ENCODE results near the gene TSPAN9.
A peak's percentile ranks its signal among the peaks of the same experiment; 100 is the strongest.

The TSPAN9 gene

DNA sequence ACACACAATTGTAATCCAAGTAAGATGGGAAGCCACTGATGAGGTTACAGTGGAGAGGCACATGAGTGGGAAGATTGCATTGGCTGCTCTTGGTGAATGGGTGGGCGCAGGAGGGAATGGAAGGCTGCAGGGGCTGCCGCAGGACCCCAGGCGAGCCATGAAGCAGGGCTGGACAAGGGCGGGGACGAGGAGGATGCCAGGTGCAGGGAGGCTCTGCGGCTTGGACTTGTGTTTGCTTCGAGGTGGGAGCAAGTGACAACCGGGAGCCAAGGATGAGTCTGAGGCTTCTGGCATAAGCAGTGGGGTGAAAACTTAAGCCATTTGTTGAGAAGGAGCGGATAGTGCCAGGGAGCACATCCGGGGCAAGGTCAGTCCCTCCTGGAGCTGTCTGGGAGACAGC lies 115.0 kb downstream of the TSPAN9 start:
- DNase-seq: no peak

DNA sequence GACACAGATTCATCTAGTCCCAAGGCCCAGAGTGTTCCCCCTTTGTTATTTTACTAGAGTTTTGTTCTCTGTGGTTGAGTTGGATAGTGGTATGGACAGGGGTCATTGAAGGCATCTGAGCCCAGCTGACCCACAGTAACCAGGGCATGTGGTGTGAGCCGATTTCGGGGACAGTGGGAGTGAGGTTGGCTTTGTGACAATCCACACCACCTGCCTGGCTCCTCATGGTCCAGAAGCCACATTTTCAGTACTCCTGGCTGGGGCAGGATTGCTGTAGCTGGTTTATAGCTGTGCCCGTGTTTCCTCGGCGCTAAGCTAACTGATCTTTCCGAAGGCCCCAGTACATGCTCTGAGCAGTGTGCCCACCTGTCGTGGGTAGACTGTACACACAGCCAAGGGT lies 116.0 kb downstream of the TSPAN9 start:
- DNase-seq: no peak

DNA sequence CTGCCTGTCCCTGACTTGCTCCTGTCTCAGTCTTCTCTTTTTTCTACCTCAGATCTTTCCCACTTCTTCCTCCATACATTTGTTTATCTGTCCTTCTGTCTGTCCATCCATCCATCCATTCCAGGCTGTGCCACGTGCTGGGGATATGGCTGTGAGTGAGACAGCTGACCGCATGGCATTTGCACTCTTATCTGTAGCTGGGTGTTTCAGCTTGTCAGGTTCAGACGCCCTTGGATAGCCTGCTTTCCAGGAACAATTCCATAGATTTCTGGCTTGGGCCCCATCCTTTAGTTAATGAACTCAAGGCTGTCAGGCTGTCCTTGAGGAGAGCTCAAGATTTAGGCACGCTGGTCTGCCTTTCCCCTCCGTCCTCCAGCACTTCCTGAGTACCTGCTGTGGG lies 116.6 kb downstream of the TSPAN9 start:
- no peak for DNase-seq

DNA sequence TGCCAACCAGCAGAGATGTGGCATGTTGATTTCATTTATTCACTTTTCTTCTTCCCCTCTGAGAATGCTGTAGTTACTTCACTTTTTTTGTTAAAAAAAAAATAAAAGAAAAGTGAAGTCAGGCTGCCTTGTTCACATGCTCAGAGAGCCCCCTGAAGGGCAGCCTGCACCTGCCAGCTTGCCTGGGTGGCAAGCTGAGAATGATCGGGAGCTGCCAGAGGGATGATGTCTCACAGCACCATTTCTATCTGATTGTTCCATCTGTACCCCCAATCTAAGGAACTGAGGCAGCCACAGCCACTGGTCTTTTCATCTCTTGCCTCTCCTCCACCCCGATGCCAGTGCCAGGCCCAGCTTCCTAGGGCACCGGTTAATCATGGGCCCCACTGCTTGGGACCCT lies 118.2 kb downstream of the TSPAN9 start:
- DNase-seq: no peak

DNA sequence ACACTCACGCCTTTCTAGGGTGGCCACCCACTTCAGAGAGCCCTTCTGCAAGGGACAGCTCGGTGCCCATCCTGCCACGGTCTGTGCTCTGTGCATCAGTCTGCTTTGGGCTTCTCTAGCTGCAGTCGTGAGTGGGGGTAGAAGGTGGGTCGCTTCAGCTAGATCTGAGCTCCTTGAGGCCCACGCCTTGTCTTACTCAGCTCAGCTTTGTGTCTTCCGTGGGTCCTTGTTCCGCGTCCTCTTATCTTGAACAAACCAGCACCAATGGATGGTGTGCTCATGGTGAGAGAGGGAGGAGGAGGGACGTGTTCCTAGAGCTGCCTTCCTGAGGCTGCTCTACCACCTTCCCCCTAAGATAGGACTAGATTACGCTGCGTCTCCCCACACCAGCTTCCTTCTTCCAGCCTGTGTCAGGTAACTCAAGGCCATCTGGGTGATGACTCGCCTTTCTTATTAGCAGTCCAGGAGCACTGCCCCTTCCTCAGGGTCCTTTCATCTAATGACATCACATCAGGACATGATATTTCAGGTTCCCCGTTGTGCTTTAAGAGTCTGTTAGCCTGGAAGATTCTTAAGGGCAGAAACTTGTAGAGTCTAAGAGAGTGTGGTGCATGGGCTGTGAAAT lies 118.8 kb downstream of the TSPAN9 start:
- no peak for DNase-seq

DNA sequence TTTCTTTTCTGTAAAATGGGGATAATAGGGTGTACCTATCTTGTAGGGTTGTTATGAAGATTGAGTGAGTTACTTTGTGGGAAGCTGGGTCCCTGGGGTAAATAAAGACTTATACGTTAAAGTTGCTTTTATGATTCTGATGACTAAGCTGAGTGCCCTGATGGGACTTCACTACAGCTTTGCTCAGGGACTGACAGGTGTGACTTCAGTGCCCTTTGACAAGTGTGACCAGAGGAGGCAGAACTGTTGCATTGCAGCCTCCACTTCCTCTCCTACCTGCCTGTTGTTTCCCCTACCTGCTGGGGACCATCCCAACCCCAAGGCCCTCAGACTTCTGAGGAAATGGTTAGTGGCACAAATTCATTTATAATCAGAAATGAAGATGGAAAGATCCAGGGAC lies 119.3 kb downstream of the TSPAN9 start:
- no peak for DNase-seq

DNA sequence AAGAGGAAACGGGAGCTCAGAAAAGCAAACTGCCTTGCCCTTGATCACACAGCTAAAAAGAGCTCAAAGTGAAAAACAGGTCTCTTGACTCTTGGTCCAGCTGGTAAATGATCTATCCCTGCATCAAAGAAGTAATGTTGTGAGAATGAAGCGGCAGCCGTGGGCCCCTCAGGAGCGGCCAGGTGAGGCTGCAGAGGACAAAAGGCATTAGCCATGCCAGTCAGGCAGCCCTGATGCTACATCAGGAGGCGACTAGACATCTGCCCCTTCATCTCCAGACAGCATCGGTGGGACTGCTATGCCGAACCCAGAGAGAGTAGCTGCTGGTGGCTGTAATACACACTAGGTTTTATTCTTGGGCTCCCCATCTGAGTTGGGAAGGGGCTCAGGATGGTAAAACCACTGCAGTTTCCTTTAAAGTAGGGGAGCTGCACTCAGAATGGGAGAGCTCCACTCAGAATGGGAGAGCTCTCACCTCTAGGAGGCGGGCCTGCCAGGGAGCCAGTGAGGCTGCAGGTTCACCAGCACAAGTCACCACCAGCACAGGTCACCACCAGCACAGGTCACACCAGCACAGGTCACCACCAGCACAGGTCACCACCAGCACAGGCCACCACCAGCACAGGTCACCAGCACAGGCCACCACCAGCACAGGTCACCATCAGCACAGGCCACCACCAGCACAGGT lies 120.1 kb downstream of the TSPAN9 start:
- DNase-seq: no peak

DNA sequence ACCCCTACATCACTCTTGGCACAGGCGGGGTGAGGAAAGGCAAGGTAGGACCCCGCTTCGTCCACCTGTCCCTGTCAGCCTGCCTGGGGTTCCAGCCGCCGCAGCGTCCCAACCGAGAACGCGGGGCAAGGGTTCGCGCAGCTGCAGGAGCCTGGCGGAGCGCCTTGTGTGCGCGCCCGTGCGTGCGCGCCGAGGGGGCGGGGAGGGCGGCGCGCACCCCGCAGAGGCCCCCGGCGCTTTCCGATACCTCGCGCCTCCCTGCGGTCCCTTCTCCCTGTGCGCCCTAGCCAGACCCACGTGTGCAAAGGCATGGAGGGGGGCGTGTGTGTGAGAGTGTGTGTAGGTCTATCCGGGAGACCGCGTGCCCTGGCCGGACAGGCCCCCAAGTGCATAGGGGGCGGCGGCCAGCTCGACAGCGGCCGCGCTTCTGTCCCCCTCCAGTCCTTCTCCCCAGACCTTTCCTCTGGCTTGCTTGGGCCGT lies 122.4 kb downstream of the TSPAN9 start:
- DNase-seq: no peak

DNA sequence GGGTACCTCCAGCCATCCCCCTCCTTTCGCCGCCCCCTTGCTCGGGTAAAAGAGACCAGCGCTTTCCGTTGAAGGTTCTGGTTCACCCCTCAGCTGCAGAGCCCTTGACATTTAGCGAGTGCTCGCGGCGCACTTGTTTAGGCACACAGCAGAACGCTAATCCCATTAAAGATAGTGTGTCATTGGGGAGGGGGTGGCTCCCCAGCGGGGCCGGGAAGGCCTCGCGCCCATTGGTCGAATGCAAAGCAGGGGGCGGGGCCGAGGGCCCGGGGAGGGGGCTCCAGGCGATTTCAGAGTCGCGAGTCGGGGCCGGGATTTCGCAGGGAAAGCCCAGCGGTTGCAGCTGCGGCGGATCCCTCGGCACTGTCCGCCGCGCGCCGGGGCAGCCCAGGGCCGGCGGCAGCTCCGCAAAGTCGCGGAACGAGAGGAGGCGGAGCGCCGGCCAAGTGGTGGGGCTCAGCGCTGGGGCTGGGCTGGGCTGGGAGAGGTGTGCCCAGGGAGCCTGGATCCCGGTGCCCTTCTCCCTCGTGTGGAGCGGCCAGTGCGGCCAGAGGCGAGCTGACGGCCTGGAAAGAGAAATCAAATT lies 122.9 kb downstream of the TSPAN9 start:
- no peak for DNase-seq

DNA sequence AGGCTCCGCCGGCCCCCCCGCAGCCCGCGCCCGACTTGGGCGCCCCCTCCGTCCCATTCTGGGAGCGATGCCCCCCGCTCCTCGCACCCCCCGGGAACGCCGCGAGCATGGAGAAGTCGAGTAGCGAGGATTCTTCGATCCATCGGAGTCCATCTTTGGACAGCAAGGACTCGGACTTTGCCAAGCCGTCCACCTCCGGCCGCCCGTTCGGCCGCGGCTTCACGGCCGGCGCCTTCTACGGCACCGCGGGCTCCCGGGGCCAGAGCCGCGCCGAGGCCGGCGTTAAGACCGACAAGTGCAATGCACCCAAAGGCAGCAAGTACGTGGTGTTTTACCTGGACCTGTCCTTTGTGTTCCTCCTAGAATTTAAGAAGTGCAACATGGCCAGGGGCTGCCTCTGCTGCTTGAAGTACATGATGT lies 123.6 kb downstream of the TSPAN9 start:
- DNase-seq: no peak

DNA sequence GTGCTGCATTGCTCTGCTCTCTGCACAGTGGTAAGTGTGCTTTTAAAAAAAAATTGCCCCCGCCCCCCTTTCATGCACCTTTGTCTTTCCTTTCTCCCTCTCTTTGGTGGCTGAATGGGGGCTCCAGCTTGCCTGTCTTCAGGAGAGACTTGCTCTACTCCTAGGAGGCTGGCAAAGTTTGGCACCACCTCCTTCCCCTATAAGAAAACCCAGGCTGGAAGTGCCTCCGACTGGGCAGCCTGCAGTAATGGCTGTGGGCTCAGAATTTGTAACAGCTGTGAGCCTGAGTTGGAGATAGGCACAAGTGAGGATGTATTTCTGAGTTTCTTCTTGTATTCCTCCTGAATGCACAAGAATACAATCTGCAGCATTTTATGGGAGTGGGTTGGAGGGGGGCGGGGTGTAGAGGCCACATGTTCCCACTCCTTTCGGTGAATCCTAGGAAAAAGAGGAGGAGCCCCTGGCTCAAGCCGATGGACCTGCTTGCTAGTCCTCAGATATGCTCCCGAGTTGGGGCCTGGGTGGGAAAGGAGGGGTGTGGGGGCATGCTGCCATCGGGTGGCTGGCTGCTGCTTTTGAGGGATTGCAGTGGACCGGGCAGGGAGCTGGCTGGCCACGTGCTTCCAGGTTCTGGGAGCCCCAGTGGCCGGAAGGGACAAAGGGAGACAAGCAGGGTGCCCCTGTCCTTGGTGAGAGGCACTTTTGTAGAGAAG lies 124.3 kb downstream of the TSPAN9 start:
- DNase-seq: no peak

DNA sequence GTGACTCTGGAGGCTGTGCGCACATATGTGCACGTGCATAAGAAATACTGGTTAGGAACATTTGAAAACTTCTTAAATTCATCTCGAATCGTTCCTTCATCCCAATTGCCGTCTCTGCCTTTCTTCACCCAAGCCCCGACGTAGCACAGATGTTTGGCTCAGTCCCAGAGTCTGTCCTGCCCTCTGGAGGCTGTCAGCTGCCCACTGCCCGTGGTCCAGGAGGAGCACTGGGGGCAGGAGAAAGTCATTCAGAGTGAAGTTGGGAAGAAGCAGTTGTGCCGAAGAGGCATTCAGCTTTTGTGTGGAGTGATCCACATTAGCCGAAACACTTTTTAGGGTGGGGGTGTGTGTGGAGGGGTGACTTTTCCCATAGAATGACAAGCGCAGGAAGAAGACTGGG lies 124.9 kb downstream of the TSPAN9 start:
- no peak for DNase-seq

DNA sequence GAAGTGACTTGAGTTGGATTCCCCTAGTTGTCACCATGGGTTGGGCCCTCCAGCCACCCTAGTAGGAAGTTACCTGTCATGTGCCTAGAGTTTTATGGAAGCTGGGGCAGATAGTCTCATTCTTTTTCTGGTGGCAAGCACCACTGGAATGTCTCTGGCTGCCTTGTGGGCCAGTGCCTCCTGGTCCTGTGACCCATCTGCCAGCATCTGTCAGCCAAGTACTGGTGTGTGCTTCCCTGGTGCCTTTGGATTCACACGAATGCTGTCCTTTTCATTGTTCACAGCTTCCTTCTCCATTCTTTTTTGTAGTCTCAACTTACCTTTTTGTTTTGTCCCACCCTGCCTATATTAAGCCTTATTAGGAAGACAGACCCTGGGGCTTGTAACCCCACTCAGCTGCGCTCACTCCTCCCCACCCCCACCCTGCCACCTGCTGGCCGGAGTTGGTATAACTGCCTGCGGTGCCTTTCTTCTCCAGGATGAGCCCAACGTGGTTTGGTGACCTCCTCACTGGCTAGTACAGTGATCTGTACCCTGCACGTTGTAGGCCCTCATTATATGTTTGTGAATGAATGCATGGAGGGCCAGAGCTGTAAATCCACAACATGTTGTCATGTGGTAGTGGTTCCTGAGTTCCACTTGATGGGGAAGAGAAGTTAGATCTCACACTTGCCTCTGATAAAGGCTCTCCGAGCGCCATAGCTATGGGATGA lies 125.7 kb downstream of the TSPAN9 start:
- DNase-seq: peak in 1 of 2 donors; percentile 42

DNA sequence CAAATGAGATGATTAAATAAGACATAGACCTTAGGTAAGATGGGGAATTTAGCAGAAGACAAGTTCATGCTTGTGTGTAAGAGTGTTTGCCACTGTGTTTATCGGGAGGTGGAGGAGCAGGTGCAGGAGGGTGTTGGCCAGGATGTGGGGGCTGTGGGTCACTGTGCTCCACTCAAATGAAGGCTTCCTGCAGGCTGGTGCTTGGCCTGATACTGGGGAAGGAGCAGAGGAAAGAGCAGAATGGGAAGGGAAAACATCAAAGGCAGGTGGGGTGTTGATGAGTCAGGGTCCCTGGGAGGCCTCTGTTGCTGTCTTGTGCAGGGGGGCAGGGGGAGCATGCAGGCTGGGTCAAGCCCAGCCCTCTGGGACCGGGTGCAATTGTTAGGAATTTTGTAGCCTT lies 126.5 kb downstream of the TSPAN9 start:
- DNase-seq: no peak

DNA sequence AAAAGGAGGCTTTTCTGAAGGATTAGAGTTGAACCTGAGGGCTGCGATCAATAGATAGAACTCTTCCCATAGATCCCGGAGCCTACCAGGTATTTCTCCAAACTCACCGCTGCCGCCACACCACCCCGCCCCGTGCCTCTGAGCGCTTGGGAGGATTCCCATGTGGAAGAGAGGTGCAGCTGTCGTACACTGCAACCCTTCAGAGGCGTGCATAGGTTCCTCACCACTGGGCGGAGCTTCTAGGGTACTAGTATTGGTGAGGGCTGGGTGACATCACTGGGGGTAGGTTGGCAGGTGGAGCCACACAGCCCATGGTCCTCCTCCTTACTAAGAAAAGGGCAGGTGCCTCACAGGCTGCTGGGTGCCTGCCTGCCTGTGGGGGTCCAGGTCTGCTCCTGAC lies 127.0 kb downstream of the TSPAN9 start:
- DNase-seq: no peak

DNA sequence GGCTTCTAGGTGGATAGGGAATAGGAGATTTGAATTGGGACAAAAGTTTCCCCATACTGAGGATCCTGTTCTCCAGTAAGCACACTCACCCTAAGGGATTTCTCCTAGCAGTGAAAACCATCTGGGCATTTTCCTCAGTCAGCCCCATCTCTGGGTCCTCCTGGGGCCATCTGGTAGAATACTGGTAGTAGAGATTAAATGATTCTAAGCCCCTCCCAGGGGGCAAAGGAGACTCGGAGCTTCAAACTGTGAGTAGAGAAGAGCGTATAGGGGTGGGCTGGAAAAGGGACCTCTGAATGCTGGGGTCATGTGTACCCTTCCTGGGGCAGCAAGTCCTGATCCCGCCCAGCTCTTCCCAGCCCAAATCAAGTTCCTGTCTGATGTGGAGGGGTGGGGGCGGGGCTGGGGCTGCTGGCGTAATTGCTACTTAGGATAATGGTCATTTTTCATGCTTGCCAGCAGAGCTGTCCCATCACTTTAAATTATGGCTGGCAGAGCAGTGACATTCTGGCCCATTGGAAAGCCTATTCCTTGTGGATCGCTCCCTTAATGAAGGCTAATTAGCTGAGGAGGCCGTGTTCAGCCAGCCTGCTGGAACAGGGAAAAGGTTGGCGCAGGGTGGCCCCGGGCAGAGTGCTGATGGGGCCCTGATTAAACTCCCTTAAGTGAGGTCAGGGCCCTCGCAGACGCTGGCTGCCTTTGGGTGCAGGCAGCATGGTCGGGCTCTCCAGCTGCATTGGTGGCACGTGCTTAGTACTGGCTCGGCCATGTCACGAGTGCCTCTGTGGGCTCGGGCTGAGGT lies 127.8 kb downstream of the TSPAN9 start:
- DNase-seq: no peak

DNA sequence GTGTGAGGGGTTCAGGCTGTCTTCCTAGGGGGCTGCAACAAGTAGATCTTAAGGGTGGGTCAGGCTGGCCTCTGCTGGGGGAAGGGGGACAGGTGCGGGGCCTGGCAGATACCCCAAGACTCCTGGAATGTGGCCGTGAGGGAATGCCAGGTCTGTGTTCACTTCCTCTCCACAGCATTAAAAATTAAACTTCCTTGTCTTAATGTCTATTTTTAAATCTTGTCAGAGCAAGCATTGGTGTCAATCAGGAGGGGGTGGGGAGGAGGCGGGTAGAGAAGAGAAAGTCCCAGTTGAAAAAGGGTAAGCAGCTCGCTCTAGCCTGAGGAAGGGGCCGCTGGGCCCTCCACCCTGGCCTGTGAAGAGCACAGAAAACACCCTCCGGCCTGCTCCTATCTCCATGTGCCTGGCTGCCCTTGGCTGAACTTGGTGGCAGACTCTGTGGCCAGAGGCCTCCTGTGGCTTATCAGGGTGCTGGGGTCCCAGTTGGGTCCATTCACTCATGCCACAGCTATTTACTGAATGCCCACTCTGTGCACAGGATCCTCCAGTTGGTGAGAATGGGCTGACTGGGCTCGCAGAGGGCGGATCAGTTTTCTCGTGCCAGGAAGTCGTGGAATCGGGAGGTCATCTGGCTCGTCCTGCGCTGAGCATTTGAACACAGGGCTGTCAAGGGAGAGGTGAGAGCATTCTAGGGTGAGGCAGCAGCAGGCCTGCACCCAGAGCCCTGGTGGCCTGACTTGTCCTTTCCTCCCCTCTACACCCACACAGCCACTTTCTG lies 128.8 kb downstream of the TSPAN9 start:
- DNase-seq: no peak

DNA sequence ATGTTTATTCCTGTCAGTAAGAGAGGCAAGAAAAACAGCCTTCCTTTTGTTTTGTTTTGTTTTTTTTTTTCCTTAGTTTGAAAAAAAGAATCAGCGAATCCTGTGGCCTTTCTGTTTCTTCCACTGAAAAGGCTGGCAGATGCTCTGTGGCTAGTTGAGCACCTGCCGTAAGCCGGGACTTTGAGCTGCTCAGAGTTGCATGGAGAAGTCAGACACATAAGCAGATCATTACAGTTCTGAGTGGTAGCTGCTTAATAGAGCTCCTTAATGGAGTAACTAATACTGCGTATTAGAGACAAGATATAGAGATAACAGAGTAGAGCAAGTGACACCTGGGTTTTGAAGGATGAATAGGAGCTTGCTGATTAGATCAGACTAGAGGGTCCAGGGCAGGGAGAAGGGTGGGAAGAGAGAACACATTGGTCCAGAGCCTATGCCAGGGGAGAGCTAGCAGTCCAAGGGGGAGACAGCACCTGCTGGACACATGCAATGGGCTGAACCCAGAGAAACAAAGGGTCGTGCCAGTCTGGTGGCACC lies 129.4 kb downstream of the TSPAN9 start:
- no peak for DNase-seq

DNA sequence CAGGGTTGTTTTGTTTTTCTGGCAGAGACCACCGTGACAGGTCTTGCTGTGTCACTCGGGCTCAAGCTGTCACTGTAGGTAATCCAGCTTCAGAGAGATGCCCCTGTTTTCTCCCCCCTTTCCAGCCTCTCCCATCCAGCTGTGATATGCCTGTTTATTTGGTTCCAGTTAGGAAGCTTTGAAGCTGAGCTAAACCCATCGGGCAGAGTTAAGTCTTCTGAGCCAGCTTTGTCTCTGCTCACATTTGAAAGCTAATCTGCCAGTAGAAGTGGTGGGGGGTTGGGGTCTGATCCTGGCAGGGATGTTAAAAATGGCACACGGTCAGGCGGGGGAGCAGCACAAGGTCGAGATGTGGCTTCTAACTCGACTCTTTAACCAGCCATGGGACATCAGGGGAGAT lies 130.0 kb downstream of the TSPAN9 start:
- DNase-seq: no peak

DNA sequence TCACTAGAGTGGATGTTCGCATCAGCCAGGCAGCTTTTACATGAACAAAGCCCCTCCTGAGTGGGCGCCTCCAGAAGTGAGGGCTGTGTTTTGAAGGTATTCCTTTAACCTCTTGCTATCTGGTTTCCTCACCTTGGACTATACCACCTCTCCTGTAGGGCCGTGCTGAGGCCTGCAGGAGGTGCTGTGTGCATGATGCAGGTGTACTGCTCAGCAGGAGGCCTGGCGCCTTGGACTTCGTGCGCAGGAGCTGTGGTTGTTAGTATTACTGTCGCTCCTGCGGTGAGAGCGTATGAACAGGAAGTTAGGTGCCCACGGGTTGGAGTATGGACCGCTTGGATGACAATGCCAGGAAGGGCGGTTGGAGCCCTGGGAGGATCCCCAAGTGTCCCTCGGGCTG lies 130.7 kb downstream of the TSPAN9 start:
- no peak for DNase-seq

DNA sequence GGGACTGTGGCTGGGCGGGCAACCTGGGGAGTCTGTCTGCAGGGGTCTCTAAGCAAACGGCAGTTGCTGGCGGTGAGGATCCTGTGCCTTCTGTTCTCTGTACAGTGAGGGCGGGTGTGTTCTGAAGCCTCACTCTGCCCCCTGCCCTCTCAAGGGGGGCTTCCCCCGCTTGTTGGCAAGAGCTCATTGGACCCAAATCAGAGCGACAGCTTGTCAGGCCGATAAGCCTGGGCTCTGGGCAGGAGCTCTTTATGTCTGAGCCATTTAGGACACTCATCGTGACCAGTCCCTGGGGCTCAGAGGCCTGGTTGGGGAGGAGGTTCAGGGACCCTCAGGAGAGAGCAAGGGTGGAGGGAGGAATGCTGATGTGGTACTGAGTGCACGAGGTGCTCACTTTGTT lies 136.0 kb downstream of the TSPAN9 start:
- DNase-seq: no peak

All from CD4-positive, alpha-beta T cell treated with Interferon alpha-2 for 1 hour (primary cell).